IPS-20b (cell line): ENCODE results near the gene DBP.
A peak's percentile ranks its signal among the peaks of the same experiment; 100 is the strongest.

ENCODE experiments used
- H3K27ac ChIP-seq: one replicate; pipeline ENCODE4 v1.5.1; 2013; ENCODE audit warnings: low read length
- H3K27me3 ChIP-seq: 2 replicates; pipeline ENCODE4 v1.6.1; 2013; ENCODE audit warnings: mild to moderate bottlenecking, low read length, inconsistent platforms; ENCODE audit not compliant: insufficient read depth
- H3K36me3 ChIP-seq: 2 replicates; pipeline ENCODE4 v1.6.1; 2013; ENCODE audit warnings: low read depth, mild to moderate bottlenecking, inconsistent platforms, low read length, moderate library complexity; ENCODE audit not compliant: insufficient read depth
- H3K4me1 ChIP-seq: 2 replicates; pipeline ENCODE4 v1.6.1; 2013; ENCODE audit warnings: mild to moderate bottlenecking, control low read depth, inconsistent platforms, low read length, moderate library complexity; ENCODE audit not compliant: insufficient read depth
- H3K4me3 ChIP-seq: 2 replicates; pipeline ENCODE4 v1.5.1; 2013; ENCODE audit warnings: mild to moderate bottlenecking, low read length, inconsistent platforms
- H3K9ac ChIP-seq: 2 replicates; pipeline ENCODE4 v1.6.1; 2013; ENCODE audit warnings: low read depth, mild to moderate bottlenecking, inconsistent platforms, low read length, moderate library complexity
- H3K9me3 ChIP-seq: 2 replicates; pipeline ENCODE4 v1.6.1; 2013; ENCODE audit warnings: mild to moderate bottlenecking, low read depth, low read length, inconsistent platforms; ENCODE audit not compliant: insufficient read depth

Gene DBP

DNA sequence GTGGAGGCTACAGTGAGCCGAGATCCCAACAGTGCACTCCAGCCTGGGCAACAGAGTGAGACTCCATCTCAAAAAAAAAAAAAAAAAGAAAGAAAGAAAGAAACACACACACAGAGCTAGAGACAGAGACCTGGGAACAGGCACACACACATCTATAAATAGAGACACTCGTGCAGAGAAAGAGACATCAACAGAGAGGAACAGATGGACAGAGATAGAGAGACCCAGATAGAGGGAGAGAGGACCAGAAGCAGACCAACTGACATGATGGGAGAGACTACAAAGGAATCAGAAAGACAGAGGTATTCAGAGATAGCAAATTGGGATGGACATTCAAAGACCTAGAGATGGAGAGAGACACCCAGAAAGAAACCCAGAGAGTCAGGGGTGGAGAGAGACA is 11.0 kb upstream of the DBP start:
- Histone ChIP-seq H3K27ac (no peak overlapping the region), H3K36me3 (no peaks in the 10 kb centered on the region), H3K9ac (no peak overlapping the region), H3K4me1 (peaks cover 4% of the 10 kb centered on the region; the same call in 1 of the 2 replicates), H3K4me3 (no peak overlapping the region), H3K27me3 (no peaks in the 10 kb centered on the region), H3K9me3 (no peaks in the 10 kb centered on the region)

DNA sequence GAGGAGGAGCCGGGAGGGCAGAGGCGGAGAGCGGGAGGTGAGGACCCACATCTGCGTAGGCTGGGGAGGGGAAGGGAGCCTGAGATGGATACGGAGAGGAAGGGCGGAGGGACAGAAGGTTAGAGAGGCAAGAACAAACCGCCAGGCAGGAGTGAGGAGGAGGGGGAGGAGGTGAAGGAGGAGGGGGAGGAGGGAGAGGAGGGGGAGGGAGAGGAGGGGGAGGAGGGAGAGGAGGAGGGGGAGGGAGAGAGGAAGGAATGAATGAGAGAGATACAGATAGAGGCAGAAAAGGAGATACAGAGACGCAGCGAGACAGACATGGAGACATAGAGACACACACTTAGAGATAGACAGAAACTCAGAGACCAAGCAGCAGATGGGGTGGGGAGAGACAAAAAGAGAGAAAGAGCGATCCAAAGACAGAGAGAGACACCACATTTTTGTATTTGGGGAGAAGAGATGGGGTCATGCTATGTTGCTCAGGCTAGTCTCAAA is 9.6 kb upstream of the DBP start:
- Histone ChIP-seq H3K27ac (no peak overlapping the region), H3K9ac (peak overlapping the region; percentile 10; the same call in 1 of the 2 replicates), H3K9me3 (no peaks in the 10 kb centered on the region), H3K36me3 (no peaks in the 10 kb centered on the region), H3K27me3 (no peaks in the 10 kb centered on the region), H3K4me3 (peak overlapping the region; percentile 40), H3K4me1 (peaks cover 4% of the 10 kb centered on the region; the same call in 1 of the 2 replicates)

DNA sequence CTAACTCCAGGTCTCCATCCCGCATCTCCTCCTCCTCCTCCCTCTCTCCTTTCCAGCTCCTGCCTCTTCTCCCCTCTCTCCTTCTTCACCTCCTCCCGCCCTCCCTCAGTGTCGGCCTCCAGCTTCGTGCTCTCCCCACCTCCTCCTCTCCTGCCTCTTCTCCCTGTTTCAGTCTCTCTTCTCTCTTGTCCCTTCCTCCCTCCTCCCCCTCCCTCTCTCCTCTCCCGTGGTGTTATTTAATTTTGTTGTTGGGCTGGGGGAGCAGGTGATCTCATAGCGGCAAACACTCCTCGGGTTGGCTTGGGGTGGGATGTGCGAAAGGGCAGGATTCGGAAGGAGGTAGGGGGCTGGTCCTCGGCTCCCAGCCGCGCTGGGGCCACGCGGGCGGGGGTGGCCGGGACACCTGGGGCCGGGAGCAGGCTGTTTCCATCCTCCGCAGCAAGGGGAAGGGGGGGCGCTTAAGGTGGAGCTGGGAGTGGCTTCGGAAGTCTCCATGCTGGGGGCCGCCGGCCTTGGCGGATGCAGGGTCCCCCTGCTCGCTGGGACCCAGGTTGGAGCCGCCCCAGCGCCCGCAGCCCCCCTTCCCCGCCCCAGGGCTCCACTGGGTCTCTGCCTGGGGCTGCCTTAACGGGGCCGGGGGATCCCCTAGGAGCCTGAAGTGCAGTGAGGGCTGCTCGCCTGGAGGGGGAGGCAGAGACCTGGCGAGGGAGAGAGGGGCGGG is 9.0 kb upstream of the DBP start, which contains the start of gene CA11:
Gene CA11, minus strand, starts transcription at position 187 of the 721 bp plus-strand sequence. CDS start 555 bp downstream, outside the sequence.
- peaks cover 4% of the 10 kb centered on the region; the same call in 1 of the 2 replicates for H3K4me1 ChIP-seq

DNA sequence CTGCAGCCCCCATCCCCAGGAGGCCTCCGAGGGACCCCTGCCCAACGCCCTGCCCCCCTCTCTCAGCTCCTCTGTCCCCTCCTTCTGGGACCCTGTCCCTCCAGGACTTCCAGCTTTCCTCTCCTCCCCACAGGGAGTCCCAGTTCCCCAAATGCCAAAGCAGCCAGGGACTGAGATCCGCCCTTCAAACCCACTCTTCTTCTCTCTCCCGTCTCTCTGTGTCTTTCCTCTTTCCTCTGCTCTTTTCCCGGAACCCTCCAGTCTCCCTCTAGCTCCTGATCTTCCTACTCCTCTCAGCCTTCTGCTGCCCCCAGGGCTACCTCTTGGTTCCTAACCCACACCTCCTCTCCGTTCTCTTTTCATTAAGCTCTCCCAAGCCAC is 8.4 kb upstream of the DBP start:
- H3K27me3 ChIP-seq, result no peaks in the 10 kb centered on the region
- H3K4me3 ChIP-seq, result peak overlapping the region; percentile 90
- peak overlapping the region; percentile 92; the same call in 1 of the 2 replicates for H3K9ac ChIP-seq
- no peaks in the 10 kb centered on the region for H3K36me3 ChIP-seq
- H3K9me3 ChIP-seq, result no peaks in the 10 kb centered on the region
- H3K27ac ChIP-seq, result peak overlapping the region; percentile 57
- peaks cover 4% of the 10 kb centered on the region; the same call in 1 of the 2 replicates for H3K4me1 ChIP-seq

More for the DNA sequence above, 9.0 kb upstream of the DBP start, which contains the start of gene CA11:
- H3K27me3 ChIP-seq, result no peaks in the 10 kb centered on the region
- H3K36me3 ChIP-seq, result no peaks in the 10 kb centered on the region
- H3K27ac ChIP-seq, result peak within 1 kb of the TSS; percentile 57
- peak within 1 kb of the TSS; percentile 92; the same call in 1 of the 2 replicates for H3K9ac ChIP-seq
- peak within 1 kb of the TSS; percentile 90 for H3K4me3 ChIP-seq
- H3K9me3 ChIP-seq, result no peaks in the 10 kb centered on the region

DNA sequence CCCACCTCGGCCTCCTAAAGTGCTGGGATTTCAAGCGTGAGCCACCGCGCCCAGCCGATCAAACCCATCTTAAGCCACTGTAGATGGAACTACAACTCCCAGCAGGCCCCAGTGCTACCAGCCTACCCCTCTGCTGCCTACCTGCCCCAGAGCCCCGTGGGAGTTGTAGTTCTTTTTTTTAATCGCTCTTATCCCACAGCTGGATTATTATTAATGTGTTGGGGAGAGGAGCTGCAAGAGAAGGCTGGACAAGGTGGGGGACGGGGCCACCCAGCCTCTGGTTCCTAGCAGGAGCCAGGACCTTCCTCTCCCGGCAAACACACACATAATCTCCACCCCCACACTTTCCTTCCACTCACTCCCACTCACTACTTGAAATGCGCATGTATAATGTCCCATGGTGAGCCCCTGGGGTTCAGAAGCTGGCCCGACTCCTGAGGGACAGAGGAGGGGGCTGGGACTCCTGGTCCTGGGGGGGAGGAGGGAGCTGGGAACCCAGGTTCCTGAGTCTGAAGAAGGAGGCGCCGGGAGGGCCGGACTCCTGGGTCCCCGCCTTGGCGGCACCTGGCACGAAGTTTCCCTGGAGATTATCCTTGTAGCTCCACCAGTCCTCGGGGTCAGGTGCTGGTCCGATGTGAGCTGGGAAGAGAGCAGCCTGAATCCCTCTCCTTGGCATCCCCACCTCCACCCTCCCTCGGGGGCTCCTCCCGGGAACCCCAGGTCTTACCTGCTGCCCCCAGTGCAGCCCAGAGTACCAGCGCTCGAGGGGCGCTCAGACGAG is 7.8 kb upstream of the DBP start:
- H3K27ac ChIP-seq, result peak overlapping the region; percentile 57
- H3K4me1 ChIP-seq, result peaks cover 4% of the 10 kb centered on the region; the same call in 1 of the 2 replicates
- no peaks in the 10 kb centered on the region for H3K27me3 ChIP-seq
- H3K9me3 ChIP-seq, result no peaks in the 10 kb centered on the region
- H3K4me3 ChIP-seq, result peak overlapping the region; percentile 90
- peak overlapping the region; percentile 92; the same call in 1 of the 2 replicates for H3K9ac ChIP-seq
- no peaks in the 10 kb centered on the region for H3K36me3 ChIP-seq

DNA sequence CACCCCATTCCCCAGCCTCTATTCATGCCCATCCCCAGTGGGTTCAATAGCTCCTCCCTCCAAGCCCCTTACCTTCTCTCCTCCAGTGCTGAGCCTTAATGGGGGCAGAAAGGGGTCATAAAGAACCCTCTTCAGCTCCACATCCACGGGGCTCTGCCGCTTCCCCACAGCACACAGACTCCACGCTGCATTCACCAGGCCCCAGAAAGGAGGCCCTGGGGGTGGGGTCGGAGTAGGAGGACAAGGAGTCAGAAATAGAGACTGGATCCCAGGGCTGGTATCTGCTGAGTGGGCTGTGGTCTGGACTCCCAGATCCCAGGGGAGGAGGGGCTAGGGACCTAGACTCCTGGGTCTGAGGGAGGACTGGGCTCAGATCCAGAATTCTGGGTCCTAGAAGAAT is 7.2 kb upstream of the DBP start:
- H3K4me3 ChIP-seq, result peak overlapping the region; percentile 90
- H3K4me1 ChIP-seq, result peaks cover 4% of the 10 kb centered on the region; the same call in 1 of the 2 replicates
- no peaks in the 10 kb centered on the region for H3K9me3 ChIP-seq
- H3K27me3 ChIP-seq, result no peaks in the 10 kb centered on the region
- H3K9ac ChIP-seq, result peak overlapping the region; percentile 92; the same call in 1 of the 2 replicates
- H3K27ac ChIP-seq, result peak overlapping the region; percentile 57
- 0 out of 2 replicates have a peak, but pooled peaks cover 4% of the 10 kb centered on the region for H3K36me3 ChIP-seq

DNA sequence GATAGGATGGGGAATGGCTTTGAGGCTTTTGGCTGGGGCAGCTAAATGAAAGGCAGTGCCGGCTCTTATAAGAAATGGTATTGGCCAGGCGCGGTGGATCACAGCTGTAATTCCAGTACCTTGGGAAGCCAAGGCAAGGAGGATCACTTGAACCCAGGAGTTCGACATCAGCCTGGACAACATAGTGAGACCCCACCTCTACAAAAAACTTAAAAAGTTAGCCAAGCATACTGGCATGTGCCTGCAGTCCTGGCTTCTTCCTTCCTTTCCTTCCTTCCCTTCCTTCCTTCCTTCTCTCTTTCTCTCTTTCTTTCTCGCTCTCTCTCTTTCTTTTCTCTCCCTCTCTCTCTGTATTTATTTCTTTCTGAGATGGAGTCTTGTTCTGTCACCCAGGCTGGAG is 5.7 kb upstream of the DBP start:
- Histone ChIP-seq H3K27ac (no peak overlapping the region), H3K4me3 (no peak overlapping the region), H3K9me3 (no peaks in the 10 kb centered on the region), H3K36me3 (peaks cover 11% of the 10 kb centered on the region; the same call in 1 of the 2 replicates), H3K27me3 (no peaks in the 10 kb centered on the region), H3K4me1 (peaks cover 9% of the 10 kb centered on the region; the same call in 1 of the 2 replicates), H3K9ac (no peak overlapping the region)

DNA sequence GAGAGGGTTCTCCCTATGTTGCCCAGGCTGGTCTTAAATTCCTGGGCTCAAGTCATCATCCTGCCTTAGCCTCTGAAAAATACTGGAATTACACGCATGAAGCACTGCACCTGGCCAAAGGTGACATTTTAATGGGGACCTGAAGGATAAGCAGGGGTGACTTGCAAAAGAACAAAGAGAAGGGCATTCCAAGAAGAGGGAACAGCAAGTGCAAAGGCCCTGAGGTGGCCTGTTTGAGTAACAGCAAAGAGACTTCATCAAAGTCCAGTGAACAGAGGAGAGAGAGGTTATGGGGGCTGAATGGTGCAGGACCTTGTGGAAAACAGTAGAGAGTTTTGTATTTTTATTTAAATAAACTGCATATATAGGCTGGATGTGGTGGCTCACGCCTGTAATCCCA is 4.7 kb upstream of the DBP start:
- H3K27me3 ChIP-seq, result no peaks in the 10 kb centered on the region
- H3K9me3 ChIP-seq, result no peaks in the 10 kb centered on the region
- H3K36me3 ChIP-seq, result peaks cover 11% of the 10 kb centered on the region; the same call in 1 of the 2 replicates
- H3K4me3 ChIP-seq, result no peak overlapping the region
- no peak overlapping the region for H3K27ac ChIP-seq
- peaks cover 9% of the 10 kb centered on the region; the same call in 1 of the 2 replicates for H3K4me1 ChIP-seq
- H3K9ac ChIP-seq, result no peak overlapping the region

DNA sequence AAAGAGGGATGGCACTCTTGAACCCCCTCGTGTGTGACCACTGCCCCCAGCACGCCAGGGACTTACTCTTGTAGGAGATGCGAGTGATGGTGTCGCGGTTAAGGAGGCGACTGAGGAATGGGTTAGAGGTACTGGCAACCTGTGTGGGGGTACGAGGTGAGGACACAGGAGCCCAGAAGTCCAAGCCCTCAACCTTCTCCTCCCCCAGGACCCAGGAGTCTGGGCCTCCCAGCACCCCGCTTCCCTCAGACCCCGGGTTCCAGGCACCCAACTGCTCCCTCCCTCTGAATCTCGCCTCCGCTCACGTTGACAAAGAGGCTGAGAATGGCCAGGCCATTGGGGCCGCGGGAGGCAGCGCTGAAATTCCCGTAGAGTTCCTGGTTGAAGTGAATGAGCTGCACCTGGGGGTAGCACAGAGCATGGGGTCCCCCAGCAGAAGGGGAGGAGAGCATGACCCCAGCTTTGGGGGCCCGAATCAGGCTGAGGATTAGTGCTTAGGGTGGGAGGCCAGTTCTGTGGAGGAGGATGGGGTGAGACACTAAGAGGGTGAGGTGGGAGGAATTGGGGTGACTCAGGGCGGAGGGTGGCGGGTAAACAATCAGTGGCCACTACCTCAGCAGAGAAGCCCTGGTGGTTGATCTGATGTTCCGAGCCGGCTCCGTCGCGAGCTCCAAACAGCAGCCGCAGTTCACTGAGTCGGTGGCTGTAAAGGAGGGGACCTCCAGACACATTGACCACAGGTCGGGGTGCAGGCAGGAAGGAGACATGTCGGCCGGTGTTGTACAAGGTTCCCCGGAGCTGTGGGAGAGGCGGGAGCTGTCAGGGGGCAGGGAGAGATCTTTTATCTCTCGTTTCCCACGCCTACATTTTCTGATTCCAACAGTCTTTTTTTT is 2.5 kb upstream of the DBP start:
- peaks cover 11% of the 10 kb centered on the region; the same call in 1 of the 2 replicates for H3K36me3 ChIP-seq
- no peak overlapping the region for H3K27ac ChIP-seq
- peaks cover 14% of the 10 kb centered on the region; the same call in 1 of the 2 replicates for H3K4me1 ChIP-seq
- H3K9me3 ChIP-seq, result no peaks in the 10 kb centered on the region
- no peak overlapping the region for H3K9ac ChIP-seq
- H3K27me3 ChIP-seq, result peaks cover 12% of the 10 kb centered on the region; the same call in 1 of the 2 replicates
- H3K4me3 ChIP-seq, result no peak overlapping the region

DNA sequence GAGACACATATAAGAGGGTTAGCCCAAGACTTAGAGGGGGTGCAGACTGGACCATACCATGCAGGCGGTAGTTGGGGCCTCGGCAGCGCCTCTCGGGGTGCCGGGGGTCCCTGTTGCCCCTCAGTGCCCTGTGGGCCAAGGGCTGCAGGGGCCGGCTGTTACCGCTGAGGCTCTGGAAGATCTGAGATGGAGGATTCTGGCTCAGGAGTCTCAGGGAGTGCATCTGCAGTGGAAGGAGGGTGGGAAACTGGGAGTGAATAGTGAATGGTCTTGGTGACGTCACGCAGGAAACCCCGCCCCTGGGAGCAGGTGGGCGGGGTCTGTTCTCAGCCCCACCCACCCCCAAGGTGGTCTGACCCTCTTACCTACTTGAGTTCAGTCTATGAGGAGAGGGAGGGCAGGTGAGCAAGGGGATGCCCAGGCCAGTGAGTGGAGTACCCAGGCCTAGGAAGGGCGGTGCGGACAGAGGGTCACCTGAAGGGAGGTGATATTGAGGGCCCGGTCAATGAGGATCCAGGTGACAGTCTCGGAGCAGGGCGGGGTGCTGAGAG is 1.7 kb upstream of the DBP start:
- peaks cover 12% of the 10 kb centered on the region; the same call in 1 of the 2 replicates for H3K27me3 ChIP-seq
- H3K27ac ChIP-seq, result peak overlapping the region; percentile 89
- H3K9ac ChIP-seq, result peak overlapping the region; percentile 69; the same call in 1 of the 2 replicates
- peaks cover 11% of the 10 kb centered on the region; the same call in 1 of the 2 replicates for H3K36me3 ChIP-seq
- peaks cover 16% of the 10 kb centered on the region; the same call in 1 of the 2 replicates for H3K4me1 ChIP-seq
- peak overlapping the region; percentile 60 for H3K4me3 ChIP-seq
- H3K9me3 ChIP-seq, result no peaks in the 10 kb centered on the region
